ENCODE data around the gene GRIN1. TPM values are rescaled to one million over a fixed set of nuclear protein-coding genes. Genes with fewer than 3 reads are reported as not detected.

GRIN1 gene
- total and polyA plus RNA-seq, 2 of the 13 experiments (the other 11 are each of a cell fraction or from before 2014, with no cell fraction given): 0.13 TPM; not detected in 1

GRCh38 chr9:137218212-137218753, 79.3 kb downstream of the GRIN1 start (continued):
- TF ChIP-seq SOX6 (IDR thresholded peaks at IDR 0.05): no peak
- TF ChIP-seq SOX6 (CRISPR knock-in tag; IDR thresholded peaks at IDR 0.05): peak; percentile 20; the same call in 1 of the 2 replicates
- TF ChIP-seq HNRNPH1 (optimal IDR thresholded peaks at IDR 0.05; ENCODE audit: low read depth, low read length): no peak
- TF ChIP-seq TBX2 (CRISPR knock-in tag; IDR thresholded peaks at IDR 0.05; ENCODE audit: borderline replicate concordance): 0 out of 2 replicates have a peak, but pooled peaks have one; percentile 20
- TF ChIP-seq AGO1 (IDR thresholded peaks at IDR 0.05; ENCODE audit: low read depth, low read length, poor library complexity, severe bottlenecking): peak; percentile 44
- TF ChIP-seq THAP11 (CRISPR knock-in tag; IDR thresholded peaks at IDR 0.05): no peak
- no peak for TF ChIP-seq SMAD9 (CRISPR knock-in tag; IDR thresholded peaks at IDR 0.05)
- no peak for TF ChIP-seq SMC3 (IDR thresholded peaks at IDR 0.05; ENCODE audit: low read length)
- TF ChIP-seq AGO2 (optimal IDR thresholded peaks at IDR 0.05; ENCODE audit: low read depth, low read length): peak; percentile 8
- no peak; the same call in 1 of the 2 replicates for TF ChIP-seq ZNF761 (CRISPR knock-in tag; conservative IDR thresholded peaks at IDR 0.05)
- TF ChIP-seq MAZ (IDR thresholded peaks at IDR 0.05; ENCODE audit: borderline replicate concordance, low read depth, low read length): no peak
- 0 out of 2 replicates have a peak, but pooled peaks have one; percentile 22 for TF ChIP-seq MAZ (CRISPR knock-in tag; IDR thresholded peaks at IDR 0.05; ENCODE audit: low read depth)
- no peak for TF ChIP-seq ELF4 (CRISPR knock-in tag; IDR thresholded peaks at IDR 0.05; ENCODE audit: borderline replicate concordance)
- TF ChIP-seq ZFP91 (CRISPR knock-in tag; IDR thresholded peaks at IDR 0.05; ENCODE audit: borderline replicate concordance): no peak
- no peak for TF ChIP-seq FOXJ3 (CRISPR knock-in tag; IDR thresholded peaks at IDR 0.05; ENCODE audit: borderline replicate concordance)
- no peak for TF ChIP-seq USF2 (IDR thresholded peaks at IDR 0.05; ENCODE audit: low read depth, low read length)
- TF ChIP-seq USF2 (CRISPR knock-in tag; IDR thresholded peaks at IDR 0.05; ENCODE audit: borderline replicate concordance): no peak
- no peak for TF ChIP-seq KDM5B (CRISPR knock-in tag; IDR thresholded peaks at IDR 0.05; ENCODE audit: borderline replicate concordance)
- TF ChIP-seq KDM6A (CRISPR knock-in tag; IDR thresholded peaks at IDR 0.05; ENCODE audit: low read depth): no peak
- TF ChIP-seq THRA (CRISPR knock-in tag; IDR thresholded peaks at IDR 0.05; ENCODE audit: borderline replicate concordance): no peak
- no peak for TF ChIP-seq ZNF773 (CRISPR knock-in tag; IDR thresholded peaks at IDR 0.05; ENCODE audit: borderline replicate concordance)
- TF ChIP-seq ARNTL (CRISPR knock-in tag; IDR thresholded peaks at IDR 0.05): peak; percentile 14; the same call in 1 of the 2 replicates
- no peak for TF ChIP-seq RNF2 (conservative IDR thresholded peaks at IDR 0.05; ENCODE audit: low read depth)
- no peak for TF ChIP-seq ZNF790 (CRISPR knock-in tag; IDR thresholded peaks at IDR 0.05; ENCODE audit: borderline replicate concordance)
- no peak for TF ChIP-seq ZNF747 (CRISPR knock-in tag; IDR thresholded peaks at IDR 0.05; ENCODE audit: borderline replicate concordance)
- TF ChIP-seq HNRNPLL (IDR thresholded peaks at IDR 0.05; ENCODE audit: low read depth, low read length, poor library complexity, severe bottlenecking): peak; percentile 12
- TF ChIP-seq CC2D1A (CRISPR knock-in tag; IDR thresholded peaks at IDR 0.05): no peak
- no peak for TF ChIP-seq ATF1 (CRISPR knock-in tag; IDR thresholded peaks at IDR 0.05)

All from HepG2 (cell line).